ENCODE results near the gene CTPS2.

GRCh38 chrX:16601885-16602284, 110.6 kb downstream of the CTPS2 start:
- TF ChIP-seq CTCF (IDR thresholded peaks at IDR 0.05) (no peak), POLR2A (IDR thresholded peaks at IDR 0.05) (no peak), POLR2AphosphoS5 (IDR thresholded peaks at IDR 0.05) (no peak), EP300 (IDR thresholded peaks at IDR 0.05; ENCODE audit: low read depth) (no peak)
